Measurements from ENCODE around the gene XPO5. TPM values are rescaled to one million over a fixed set of nuclear protein-coding genes. Genes with fewer than 3 reads are reported as not detected.

Gene XPO5
- total and polyA plus RNA-seq, 2 of the 4 experiments (the other 2 are of a cell fraction), result 29.0 to 30.1 TPM

DNA sequence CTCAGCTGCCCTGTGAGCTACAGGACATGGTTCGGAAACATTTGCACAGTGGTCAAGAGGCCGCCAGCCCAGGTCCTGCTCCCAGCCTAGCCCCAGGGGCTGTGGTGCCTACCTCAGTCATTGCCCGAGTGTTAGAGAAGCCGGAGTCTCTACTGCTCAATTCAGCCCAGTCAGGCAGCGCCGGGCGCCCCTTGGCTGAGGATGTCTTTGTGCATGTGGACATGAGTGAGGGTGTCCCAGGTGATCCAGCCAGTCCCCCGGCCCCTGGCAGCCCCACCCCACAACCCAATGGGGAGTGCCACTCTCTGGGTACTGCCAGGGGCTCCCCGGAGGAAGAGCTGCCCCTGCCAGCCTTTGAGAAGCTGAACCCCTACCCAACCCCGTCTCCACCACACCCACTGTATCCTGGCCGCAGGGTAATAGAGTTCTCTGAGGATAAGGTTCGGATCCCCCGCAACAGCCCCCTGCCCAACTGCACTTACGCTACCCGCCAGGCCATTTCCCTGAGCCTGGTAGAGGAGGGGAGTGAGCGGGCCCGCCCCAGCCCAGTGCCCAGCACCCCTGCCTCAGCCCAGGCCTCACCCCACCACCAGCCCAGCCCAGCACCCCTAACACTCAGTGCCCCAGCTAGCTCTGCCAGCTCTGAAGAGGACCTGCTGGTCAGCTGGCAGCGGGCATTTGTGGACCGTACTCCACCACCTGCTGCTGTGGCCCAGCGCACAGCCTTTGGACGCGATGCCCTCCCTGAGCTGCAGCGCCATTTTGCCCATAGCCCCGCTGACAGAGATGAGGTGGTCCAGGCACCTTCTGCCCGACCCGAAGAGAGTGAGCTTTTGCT lies 70.9 kb downstream of the XPO5 start:
- ChIA-PET CTCF (no interaction called here), POLR2A (ENCODE audit: unreplicated experiment) (no interaction called here)
- Histone ChIP-seq H3K36me3 (ENCODE audit: control insufficient read depth, insufficient read depth, low read length) (peaks cover 49% of the 10 kb centered on the region), H2AFZ (replicated peaks; ENCODE audit: low read length, poor library complexity) (no peak overlapping the region), H2AK9ac (replicated peaks; ENCODE audit: low read depth, low read length, poor library complexity) (no peak overlapping the region), H3K27me3 (ENCODE audit: control insufficient read depth, insufficient read depth, low read length) (no peaks in the 10 kb centered on the region), H3K79me1 (ENCODE audit: low read depth in 1 of 2, low read length in 2 of 2) (0 out of 4 replicates have a peak, but pooled peaks cover 0 to 5% of the 10 kb centered on the region in 2 experiments), H3K4me1 (ENCODE audit: control insufficient read depth, insufficient read depth, low read length) (no peaks in the 10 kb centered on the region; the same call in 1 of the 2 replicates), H4K91ac (ENCODE audit: insufficient read depth, low read depth, low read length) (no peak overlapping the region), H4K8ac (ENCODE audit: low read depth in 2 of 2, low read length in 2 of 2) (no peak overlapping the region), H3K56ac (ENCODE audit: extremely low read depth, insufficient read depth, low read length) (no peak overlapping the region), H4K5ac (ENCODE audit: low read depth, low read length) (no peak overlapping the region), H2BK120ac (ENCODE audit: low read depth, low read length) (no peak overlapping the region), H2AK5ac (ENCODE audit: low read depth, low read length) (no peak overlapping the region; the same call in 1 of the 2 replicates), H3K23ac (ENCODE audit: low read depth, low read length) (no peak overlapping the region), H3K4ac (ENCODE audit: low read depth, low read length) (no peak overlapping the region), H3K14ac (replicated peaks; ENCODE audit: low read depth, low read length) (no peak overlapping the region), H3K4me2 (ENCODE audit: low read depth, low read length) (no peak overlapping the region), H3K27ac (ENCODE audit: insufficient read depth, low read length) (no peak overlapping the region), H3K18ac (ENCODE audit: low read depth, low read length) (no peak overlapping the region), H2BK5ac (ENCODE audit: low read depth, low read length, poor library complexity, severe bottlenecking) (no peak overlapping the region), H4K20me1 (ENCODE audit: insufficient read depth, low read length) (0 out of 2 replicates have a peak, but pooled peaks cover 3% of the 10 kb centered on the region), H3K9me3 (ENCODE audit: control insufficient read depth, insufficient read depth, low read length) (no peaks in the 10 kb centered on the region), H2BK20ac (ENCODE audit: low read depth, low read length) (no peak overlapping the region), H3K4me3 (ENCODE audit: insufficient read depth, low read depth, low read length) (no peak overlapping the region), H3K9me1 (ENCODE audit: insufficient read depth, low read length) (no peaks in the 10 kb centered on the region), H3K9ac (ENCODE audit: low read depth, low read length) (no peak overlapping the region), H2BK15ac (ENCODE audit: low read depth, low read length) (no peak overlapping the region)
- BruUV-seq (replicated peaks), result TSS peak; percentile 80
- no peak for DNase-seq
- dilution Hi-C loops (cut with HindIII; ENCODE audit: low sequenced_read_pairs, unreplicated experiment) (no loop called here), intact Hi-C loops (cut with micrococcal nuclease) (no loop called here), in situ Hi-C loops (cut with MboI; ENCODE audit: low sequenced_read_pairs) (no loop called here)
- 96% methylated on average over 9 of the region's 26 CpGs; no CpG with 5 or more reads in 1 of the 2 experiments for WGBS, 2 experiments (ENCODE audit: extremely low coverage in 2 of 2, insufficient read length in 1 of 2)
- ATAC-seq (ENCODE audit: low read depth), result no peak
- TF ChIP-seq BHLHE40 (IDR thresholded peaks at IDR 0.05; ENCODE audit: low read depth, low read length), result no peak
